GM19043 (cell line): ENCODE data around the gene KIAA0753.
"Not testable (repeated sequence)": the region's sequence is repeated elsewhere in the genome, so short reads cannot be mapped to it uniquely, and the experiment has no call there.

ENCODE experiments used
- ATAC-seq: cut with Tn5 transposase; IDR thresholded peaks from one replicate; pipeline ENCODE4 v1.9.1; 2021; ENCODE audit warnings: low read depth; ENCODE audit not compliant: unreplicated experiment

The KIAA0753 gene

DNA sequence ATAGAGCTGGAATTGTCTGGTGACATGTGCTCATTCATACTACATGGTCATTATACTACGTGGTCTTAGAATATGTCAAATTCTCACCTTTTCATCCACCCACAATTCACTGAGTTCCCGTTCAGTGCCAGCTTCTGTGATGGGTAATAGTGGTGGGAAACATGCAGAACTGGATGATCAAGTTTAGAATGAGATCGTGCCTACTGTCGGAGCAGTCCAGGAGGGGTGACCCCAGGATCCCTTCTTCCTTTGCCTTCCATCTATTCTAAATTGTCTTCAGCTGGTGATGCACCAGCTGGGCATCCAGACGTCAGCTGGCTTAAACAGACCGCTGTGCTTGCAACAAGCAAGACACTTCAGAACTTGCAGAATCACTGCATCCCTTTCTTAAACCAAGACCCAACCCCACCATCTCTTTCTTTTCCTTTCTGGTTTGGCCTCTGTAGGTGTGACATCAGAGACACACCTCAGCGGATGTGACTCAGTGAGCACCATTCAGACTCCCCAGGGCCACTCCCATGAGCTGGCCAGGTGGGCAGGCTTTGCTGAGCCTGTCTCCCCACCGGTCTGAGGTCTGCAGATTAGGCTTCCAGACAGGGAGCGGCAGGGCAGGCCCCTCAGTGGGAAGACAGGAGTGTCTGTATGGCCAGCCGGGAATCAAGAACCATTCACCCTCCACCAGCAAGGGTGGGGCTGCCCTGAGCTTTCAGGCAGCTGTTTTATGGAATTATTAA lies 29.1 kb upstream of the KIAA0753 start:
- ATAC-seq = no peak

DNA sequence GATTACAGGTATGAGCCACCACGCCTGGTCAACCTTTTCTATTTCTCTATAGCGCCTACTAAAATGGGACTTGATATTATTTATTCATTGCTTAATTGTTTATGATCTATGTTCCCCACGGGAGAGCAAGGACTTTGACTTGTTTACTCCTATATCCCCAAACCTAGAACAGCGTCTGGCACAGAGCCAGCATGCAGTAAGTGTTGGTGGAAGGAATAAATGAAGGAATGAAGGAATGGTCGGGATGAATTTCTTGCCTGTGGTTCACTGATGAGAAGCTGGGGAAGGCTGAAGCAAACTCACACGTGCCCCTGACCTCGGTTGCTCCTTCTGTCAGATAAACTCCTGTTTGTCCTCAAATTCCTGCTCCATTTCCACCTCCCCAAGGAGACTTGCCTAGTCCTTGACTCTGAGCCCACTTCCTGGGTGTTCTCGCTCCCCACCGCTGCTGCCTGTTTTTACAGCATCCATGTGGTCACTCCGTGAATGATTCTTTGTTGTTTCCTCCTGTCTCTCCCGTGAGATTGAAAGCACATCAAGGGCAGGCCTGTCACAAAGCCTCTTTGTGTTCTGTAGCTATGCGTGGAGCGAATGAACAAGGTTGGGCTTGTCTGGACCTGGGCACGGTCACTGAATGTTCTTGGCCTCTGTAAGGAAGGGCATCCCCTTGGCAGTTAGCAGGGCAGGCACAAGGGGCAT lies 28.4 kb upstream of the KIAA0753 start:
- ATAC-seq = no peak

DNA sequence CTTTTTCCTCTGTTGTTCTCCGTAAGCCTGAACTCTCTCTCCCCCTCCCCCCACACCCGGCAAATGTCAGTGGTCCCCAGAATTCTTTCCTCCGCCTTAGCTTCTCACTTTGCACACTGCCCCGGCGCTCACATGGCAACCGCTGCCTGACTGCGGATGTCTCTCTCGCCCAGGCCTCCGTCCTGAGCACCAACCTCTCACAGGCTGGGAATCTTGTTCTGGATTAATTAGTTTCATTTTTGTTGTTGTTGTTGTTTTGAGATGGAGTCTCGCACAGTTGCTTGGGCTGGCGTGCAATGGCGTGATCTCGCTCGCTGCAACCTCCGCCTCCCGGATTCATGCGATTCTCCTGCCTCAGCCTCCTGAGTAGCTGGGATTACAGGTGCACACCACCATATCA lies 27.7 kb upstream of the KIAA0753 start:
- no peak for ATAC-seq

DNA sequence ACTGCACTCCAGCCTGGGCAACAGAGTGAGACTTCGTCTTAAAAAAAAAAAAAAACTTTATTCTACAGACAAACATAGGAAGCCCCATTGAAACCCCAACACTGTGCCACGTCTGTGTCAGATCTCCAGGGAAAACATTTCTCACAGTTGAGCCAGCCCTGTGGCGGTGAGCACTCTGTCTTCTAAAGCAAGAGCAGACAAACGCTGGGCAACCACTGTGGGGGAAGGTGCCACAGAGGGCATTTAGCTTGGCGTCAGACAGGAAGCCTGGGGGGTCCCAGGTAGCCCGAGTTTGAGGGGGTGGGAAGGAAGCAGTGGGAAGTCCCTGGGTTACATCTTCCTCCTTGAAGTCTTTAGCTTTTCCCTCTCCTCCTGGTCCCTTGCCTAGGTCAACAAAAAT lies 27.0 kb upstream of the KIAA0753 start:
- ATAC-seq = no peak

DNA sequence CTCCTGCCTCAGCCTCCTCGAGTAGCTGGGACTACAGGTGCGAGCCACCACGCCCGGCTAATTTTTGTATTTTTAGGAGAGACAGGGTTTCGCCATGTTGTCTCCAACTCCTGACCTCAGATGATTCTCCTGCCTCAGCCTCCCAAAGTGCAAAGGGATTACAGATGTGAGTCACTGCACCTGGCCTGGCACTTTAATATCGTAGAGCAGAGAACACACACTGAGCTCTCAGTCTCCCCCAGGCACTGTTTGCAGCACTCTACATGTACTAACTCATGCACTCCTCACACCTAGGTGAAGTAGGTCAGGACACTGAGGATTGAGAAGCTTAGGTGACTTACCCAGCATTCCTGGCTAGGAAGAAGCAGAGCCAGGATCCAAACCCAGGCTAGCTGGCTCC lies 26.0 kb upstream of the KIAA0753 start:
- ATAC-seq = no peak

DNA sequence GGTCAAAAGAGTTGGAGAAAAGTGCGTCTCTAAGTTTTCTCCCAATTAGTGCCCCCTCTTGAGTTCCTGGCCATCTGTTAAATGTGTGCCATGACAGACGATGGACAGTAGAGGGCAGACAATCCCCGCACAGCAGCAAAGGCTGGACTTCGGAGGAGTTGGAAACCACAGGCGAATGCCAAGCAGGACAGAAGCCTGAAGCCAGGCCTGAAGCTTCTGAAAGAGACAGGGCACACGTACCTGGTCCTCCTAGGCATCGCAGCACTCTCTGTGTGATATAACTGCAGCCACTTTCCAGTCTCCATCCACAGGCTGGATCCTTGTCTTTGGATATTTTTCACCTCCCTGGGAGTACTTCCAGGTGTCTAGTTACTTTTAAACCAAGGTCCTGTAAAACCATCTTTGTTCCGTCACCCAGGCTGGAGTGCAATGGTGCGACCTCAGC lies 25.6 kb upstream of the KIAA0753 start:
- no peak for ATAC-seq

DNA sequence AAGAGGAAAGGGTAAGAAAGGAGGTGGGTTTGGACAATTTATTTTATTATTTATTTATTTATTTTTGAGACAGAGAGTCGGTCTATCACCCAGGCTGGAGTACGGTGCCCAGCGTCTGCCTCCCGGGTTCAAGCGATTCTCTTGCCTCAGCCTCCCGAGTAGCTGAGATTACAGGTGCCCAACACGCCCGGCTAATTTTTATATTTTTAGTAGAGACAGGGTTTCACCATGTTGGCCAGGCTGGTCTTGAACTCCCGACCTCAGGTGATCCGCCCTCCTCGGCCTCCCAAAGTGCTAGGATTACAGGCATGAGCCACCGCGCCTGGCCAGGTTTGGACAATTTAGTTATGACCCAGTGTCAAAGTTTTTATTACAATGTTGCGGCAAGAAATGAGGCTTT lies 22.7 kb upstream of the KIAA0753 start:
- ATAC-seq = not testable (repeated sequence)

DNA sequence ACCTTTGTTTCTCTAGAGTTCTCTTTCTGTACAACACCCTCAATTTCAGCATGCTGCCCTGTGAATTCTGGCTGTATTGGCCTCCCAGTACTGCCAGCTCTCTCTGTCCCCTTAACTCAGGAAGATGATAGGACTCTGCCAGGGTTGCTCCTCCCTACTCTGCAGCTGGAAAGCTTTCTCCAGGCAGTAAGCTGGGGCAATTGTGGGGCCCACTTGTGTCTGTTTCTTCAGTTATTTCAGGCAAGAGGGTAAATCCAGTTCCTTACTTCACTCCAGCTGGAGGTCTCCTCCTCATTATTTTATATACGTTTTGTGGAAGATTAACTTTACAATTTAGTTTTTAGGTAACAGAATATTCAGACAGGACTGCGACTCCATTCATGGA lies 20.9 kb upstream of the KIAA0753 start:
- no peak for ATAC-seq

DNA sequence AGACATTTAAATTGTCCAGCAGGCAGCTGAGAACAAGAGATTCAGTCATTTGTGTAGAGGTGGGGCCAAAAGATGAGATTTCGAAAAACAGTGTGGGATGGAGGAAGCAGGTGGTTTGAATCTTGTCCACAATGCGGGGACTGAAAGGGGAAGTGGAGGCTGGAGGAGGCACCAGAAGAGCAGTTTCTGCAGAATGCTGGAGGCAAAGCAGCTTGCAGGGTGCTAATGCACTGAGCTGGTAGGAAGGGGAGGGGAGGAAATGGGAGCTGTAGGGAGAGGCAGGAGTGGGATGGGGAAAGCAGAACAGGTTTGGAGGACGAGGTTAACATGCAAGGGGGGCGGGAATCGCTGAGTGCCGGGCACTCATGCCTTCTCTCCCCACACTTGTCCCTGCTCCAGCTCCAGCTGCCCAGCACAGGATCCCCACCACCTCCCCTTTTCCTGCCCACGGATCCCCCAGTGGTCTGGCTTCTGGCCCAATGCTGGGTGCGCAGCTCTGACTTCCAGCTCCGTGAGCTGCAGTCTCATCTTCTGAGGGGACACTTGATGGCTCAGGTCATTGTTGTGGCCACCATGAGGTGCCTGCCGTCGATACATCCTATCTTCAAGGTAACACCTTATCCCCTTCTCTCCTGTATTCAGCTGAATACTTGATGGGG lies 20.4 kb upstream of the KIAA0753 start:
- peak; percentile 68 for ATAC-seq

DNA sequence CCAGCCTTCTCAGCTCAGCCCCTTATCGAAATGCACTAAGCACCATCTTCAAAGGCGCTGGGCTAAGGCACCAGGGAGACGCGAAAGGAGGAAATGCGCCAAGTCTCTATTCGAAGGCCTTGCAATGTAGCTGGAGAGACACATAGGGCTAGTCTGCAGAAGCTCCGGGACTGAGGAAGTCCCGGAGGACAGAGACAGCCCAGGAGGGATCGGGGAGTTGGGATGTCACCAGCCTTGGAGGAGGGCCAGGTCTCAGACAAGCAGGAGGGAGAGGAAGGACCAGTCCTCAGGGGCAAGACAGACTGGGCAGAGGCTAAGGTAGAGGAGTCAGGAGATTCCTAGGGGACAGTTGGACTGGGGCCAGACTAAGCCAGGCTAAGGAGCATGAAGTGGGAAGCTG lies 19.6 kb upstream of the KIAA0753 start:
- no peak for ATAC-seq

DNA sequence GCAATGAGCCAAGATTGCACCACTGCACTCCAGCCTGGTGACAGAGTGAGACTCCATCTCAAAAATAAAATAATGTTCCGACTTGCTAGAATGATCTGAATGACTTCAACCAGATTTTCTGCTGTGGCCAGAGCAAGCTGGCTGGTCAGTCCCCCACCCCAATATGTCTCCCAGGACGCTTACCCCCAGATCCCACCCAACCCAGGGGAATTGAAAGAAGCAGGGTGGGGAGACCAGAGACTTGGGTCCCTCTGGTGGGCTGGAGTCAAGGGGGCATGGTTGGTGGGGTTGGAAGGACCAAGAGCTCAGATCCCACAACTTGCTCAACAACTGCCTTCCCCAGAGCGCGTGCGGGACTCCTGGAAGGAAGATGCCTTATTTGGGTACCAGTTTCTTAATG lies 17.9 kb upstream of the KIAA0753 start:
- not testable (repeated sequence) for ATAC-seq

DNA sequence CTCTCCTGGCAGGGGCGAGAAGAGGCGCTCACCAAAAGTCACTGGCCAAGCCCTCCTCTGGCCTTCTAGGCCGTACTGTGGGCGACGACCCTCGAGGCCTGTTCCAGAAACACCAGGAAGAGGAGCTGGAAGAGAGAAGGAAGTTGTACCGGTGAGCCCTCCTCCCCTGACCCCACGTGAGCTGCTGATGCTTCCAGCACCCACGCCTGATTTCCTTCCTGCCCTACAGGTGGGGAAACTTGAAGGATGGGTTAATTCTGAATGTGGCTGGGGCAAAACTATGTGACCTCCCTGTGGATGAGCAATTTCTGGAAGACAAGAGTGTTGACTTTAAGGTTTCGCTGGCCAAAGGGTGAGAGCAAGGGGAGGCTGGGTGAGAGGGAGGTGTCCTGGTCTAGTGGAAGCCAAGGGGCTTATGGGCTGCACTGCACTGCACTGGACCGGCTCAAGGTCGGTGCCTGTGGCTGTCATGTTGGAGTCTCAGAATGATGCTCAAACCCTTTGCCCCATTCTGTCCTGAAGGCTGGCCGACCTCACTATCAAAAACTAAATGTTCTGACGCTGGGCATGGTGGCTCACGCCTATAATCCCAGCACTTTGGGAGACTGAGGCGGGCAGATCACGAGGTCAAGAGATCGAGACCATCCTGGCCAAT lies 17.2 kb upstream of the KIAA0753 start:
- no peak for ATAC-seq

DNA sequence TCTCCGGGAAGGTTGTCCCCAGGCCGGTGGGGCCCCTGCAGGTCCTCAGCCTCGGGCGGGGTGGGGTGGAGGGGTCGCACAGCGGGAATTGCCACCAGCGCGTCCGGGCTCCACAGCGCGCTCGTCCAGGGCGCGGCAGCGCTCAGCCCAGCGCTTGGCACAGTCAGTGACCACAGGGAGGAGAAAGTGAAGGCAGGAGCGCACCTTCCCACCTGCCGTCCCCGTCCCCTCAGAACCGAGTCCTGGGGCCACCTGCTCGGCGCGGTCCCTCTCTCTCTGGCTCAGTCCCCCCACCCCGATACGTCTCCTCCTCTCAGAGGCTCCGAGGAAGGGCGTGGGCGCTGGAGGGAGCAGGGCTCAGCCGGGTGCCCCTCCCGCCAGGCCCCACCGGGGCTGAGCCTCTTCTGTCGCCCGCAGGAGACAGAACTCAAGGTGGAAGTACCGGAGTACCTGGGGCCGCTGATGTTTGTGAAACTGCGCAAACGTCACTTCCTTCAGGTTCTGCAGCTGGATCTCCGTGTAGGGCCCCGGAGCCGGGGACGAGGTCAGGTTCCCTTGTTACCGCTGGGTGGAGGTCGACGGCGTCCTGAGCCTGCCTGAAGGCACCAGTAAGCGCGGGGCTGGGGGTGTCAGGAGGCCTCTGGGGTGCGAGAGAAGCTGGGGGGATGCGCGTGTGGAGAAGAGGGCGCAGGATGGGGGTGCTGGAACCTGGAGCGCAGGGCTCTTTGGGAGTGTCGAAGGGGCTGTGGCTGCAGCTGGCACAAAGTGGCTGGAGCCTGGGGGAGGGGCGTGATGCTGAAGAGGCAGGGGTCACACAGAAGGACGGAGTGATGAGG lies 16.5 kb upstream of the KIAA0753 start:
- ATAC-seq = not testable (repeated sequence)

DNA sequence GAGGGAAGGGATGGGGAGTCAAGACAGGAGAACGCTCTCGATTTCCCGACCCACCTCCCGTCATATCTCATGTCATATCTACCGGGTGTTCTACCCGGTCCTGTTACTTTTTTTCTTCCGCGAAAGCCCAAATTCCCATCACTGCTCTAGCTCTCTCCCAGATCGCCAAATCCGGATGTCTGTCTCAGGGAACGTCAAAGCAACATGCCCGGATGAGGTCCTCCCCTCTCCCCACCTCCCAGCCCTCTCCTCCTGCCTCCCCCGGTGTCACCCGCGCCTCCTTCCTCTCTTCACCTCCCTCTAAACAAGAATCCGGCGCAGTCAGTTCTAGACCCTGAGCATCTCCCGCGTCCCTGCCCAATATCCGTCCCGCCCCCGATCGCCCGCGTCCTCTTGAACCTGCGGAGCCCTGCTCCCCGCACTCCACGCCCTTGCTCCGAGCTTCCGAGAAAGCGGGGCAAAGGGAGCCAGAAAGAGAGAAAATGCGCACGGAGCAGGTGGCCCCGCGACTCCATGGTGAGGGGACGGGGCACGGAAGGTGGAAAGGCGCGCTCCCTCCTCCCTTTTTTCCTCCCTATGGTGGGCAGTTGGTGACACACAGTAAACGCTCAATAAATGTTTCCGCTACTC lies 15.3 kb upstream of the KIAA0753 start:
- ATAC-seq = not testable (repeated sequence)

DNA sequence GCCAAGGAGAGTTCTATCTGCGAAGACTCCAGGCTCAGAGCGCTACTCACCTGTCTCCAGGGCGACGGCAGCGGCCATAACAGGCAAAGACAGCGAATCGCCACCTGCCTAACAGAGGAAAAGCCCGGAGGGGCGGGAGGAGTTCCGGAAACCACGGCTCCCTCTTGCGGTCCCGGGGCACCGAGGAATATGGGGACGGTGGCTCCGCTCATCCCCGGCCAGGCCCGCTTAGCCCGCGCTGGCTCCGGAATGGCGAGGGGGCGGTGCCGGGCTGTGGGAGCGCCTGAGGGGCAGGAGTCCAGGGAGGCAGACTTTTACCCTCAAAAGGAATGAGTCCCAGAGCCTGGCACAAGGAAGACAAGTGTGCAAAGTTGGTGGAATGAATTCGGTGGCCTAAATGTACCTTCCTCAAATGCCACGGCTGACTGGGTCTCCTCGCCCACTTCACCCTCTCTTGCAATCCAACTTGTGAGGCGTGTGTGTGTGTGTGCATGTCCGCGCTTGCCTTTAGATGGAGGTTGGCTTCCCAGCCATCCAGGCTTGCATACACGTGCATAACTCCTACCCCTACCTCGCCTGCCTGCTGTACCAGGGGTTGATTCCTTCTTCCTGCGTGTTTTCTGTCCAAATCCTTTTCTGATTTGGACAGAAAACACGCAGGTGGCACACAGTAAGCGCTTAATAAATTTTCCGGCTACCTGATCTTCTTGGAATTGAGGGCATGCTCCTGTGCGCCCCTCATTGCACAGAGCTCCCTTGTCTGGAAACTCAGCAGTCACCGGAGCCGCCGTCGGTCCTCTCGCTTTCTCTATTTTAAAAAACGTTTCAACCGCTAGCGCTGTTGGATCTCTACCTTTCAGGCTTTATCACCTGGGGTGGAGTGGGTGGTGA lies 14.6 kb upstream of the KIAA0753 start:
- ATAC-seq = no peak

DNA sequence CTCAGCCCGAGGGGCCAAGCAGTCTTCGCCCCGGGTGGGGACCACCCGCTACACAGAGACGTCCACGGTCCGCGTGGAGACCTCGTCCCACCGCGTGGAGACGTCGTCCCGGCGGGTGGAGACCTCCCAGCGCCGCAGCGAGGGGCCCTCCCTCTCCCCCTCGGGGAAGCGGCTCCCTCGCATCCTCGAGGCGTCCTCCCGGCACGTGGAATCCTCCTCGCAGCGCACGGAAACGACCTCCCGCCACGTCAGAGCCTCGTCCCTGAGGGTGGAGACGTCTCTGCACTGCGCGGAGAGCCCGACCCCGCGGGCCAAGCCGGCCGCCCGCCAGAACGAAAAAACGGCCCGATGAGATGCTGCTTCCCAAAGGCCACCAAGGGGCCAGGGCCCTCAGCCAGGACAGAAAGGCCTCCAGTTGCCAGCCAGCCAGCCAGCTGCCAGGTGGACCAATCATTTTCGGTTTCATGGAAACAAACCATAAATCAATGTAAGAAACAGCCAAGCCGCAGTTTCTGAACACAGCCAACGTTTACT lies 11.5 kb upstream of the KIAA0753 start:
- ATAC-seq = no peak

DNA sequence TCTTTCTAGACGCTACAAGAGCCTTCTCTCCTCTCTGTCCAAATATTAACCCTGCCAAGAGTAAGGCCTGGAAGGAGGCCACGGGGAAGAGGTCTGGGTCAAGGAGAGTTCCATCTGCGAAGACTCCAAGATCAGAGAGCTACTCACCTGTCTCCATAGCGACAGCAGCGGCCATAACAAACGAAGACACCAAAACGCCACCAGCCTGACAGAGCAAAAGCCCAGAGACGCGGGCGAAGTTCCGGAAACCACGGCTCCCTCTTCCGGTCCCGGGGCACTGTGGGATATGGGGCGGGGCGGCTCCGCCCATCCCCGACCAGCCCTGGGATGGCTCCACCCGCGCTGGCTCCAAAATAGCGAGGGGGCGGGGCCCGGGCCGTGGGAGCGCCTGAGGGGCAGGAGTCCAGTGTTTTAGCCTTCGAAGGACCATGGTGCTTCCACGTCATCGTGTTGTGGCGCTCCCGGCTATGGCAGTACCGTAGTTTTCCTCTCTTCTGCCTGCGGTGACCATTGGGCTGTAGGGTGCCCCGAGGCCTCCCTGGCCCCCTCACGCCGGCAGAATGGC lies 10.9 kb upstream of the KIAA0753 start, which contains the start of the genes C17orf100 and MED31:
C17orf100 (plus strand) TSS at position 409 of the 565 bp plus-strand sequence; CDS start at position 561, 152 bp downstream.
MED31 (minus strand) TSS at position 252 of the 565 bp plus-strand sequence; CDS start at position 175, 77 bp downstream.
- ATAC-seq = peak; percentile 94

DNA sequence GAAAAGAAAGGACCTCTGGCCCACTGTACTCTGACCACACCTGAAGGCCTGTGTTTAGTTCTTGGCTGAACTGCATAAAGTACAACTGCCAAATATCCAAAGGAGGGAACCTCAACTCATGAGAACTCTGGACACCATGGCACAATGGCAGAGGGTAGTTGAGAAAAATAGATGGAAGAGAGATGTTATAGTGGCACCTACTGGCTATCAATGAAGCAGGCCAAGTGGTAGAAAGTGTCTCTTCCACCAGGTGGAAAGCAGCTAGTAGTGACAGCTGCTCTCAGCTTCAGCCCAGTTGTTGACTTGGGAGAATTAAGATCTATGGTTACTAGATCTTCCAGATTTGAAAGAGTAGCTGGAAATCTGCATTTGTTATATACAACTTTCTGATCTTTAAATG lies 7.7 kb upstream of the KIAA0753 start:
- ATAC-seq = no peak
